ENCODE results near the gene ARHGAP1. TPM values are rescaled to one million over a fixed set of nuclear protein-coding genes. Genes with fewer than 3 reads are reported as not detected.

The ARHGAP1 gene
- total and polyA plus RNA-seq, 2 donors (not counting 3 experiments of a cell fraction or from before 2014, with no cell fraction given) = 30.9 to 58.2 TPM

- intact Hi-C loops (cut with micrococcal nuclease) = no loop called here
- Histone ChIP-seq H3K27ac (ENCODE audit: insufficient read depth, low read depth, low read length) (no peak overlapping the region), H3K4me3 (replicated peaks in 1 of 3; ENCODE audit: insufficient read depth in 1 of 3, low read depth in 1 of 3, low read length in 3 of 3) (no peak overlapping the region), H4K20me1 (replicated peaks; ENCODE audit: control insufficient read depth, extremely low read depth, insufficient read depth, low read length) (no peaks in the 10 kb centered on the region), H3K36me3 (ENCODE audit: control insufficient read depth in 2 of 2, extremely low read depth in 1 of 2, insufficient read depth in 2 of 2, low read length in 2 of 2) (no peaks in the 10 kb centered on the region), H3K27me3 (ENCODE audit: control insufficient read depth in 2 of 2, insufficient read depth in 2 of 2, low read length in 2 of 2) (no peaks in the 10 kb centered on the region), H3K9ac (replicated peaks; ENCODE audit: extremely low read depth, insufficient read depth, low read length) (no peak overlapping the region), H3K9me1 (replicated peaks; ENCODE audit: control insufficient read depth, extremely low read depth, insufficient read depth, low read length) (no peaks in the 10 kb centered on the region), H3K9me3 (replicated peaks; ENCODE audit: control insufficient read depth, insufficient read depth, low read length) (no peaks in the 10 kb centered on the region), H3K79me2 (ENCODE audit: control insufficient read depth, insufficient read depth, low read length) (no peaks in the 10 kb centered on the region), H3K4me2 (ENCODE audit: insufficient read depth, low read length) (no peak overlapping the region), H2AFZ (ENCODE audit: low read depth, low read length) (no peak overlapping the region), H3K4me1 (ENCODE audit: control insufficient read depth, extremely low read depth, insufficient read depth, low read length) (peaks cover 6% of the 10 kb centered on the region)
- no peak for FAIRE-seq
- POLR2A ChIA-PET = no interaction called here
- CTCF ChIA-PET = interaction anchor here (1.4 kb wide), 1 partner anchor 13 kb away, joined by 3 read pairs; no protein-coding TSS in a partner anchor
- dilution Hi-C loops (cut with MboI; ENCODE audit: extremely low pct_ligation_motif_present, low sequenced_read_pairs) = no loop called here
- DNase-seq (ENCODE audit: low read depth, low spot score) = no peak
- BruUV-seq (replicated peaks) = no TSS peak
- TF ChIP-seq POLR2AphosphoS5 (IDR thresholded peaks at IDR 0.05; ENCODE audit: insufficient read depth, low read depth, low read length) (no peak), EZH2 (IDR thresholded peaks at IDR 0.05; ENCODE audit: borderline replicate concordance, low read depth, low read length, severe bottlenecking) (no peak), JUN (IDR thresholded peaks at IDR 0.05; ENCODE audit: borderline replicate concordance, insufficient read depth, insufficient read length, low read depth) (no peak), POLR2A (IDR thresholded peaks at IDR 0.05; ENCODE audit: low read depth, low read length) (no peak), MYC (IDR thresholded peaks at IDR 0.05; ENCODE audit: low read depth, low read length) (no peak), MAX (IDR thresholded peaks at IDR 0.05; ENCODE audit: insufficient read depth, insufficient read length) (no peak), FOS (IDR thresholded peaks at IDR 0.05; ENCODE audit: borderline replicate concordance, insufficient read depth, low read length) (no peak), CTCF (IDR thresholded peaks at IDR 0.05; ENCODE audit: extremely low read depth in 1 of 2, insufficient read depth in 1 of 2, low read depth in 1 of 2, low read length in 2 of 2) (no peak)
These were observed 19.3 kb upstream of the ARHGAP1 start for GRCh38 chr11:46719543-46720218.
